ENCODE data around the gene GPR107. TPM values are rescaled to one million over a fixed set of nuclear protein-coding genes. Genes with fewer than 3 reads are reported as not detected.

The GPR107 gene
- total and polyA plus RNA-seq, 2 experiments from 2014 or later = 6.2 to 30.7 TPM

- Histone ChIP-seq H3K4me1 (ENCODE audit: insufficient read depth) (no peaks in the 10 kb centered on the region), H3K27me3 (ENCODE audit: insufficient read depth) (no peaks in the 10 kb centered on the region), H3K27ac (ENCODE audit: low read depth) (no peak overlapping the region), H4K20me1 (replicated peaks; ENCODE audit: insufficient read depth) (no peaks in the 10 kb centered on the region; the same call in 1 of the 2 replicates), H3K4me2 (no peak overlapping the region), H3K9me2 (ENCODE audit: insufficient read depth) (no peaks in the 10 kb centered on the region), H2AFZ (no peak overlapping the region), H3F3A (replicated peaks; ENCODE audit: low read depth) (peaks cover 12% of the 10 kb centered on the region; the same call in 1 of the 2 replicates), H3K4me3 (no peak overlapping the region), H3K36me3 (ENCODE audit: insufficient read depth) (peaks cover 7% of the 10 kb centered on the region; the same call in 1 of the 2 replicates), H3K79me2 (replicated peaks; ENCODE audit: insufficient read depth) (no peaks in the 10 kb centered on the region)
- Mint-ChIP-seq H3K36me3 (ENCODE audit: low read depth) (peaks cover 21% of the 10 kb centered on the region), H3K9me3 (no peaks in the 10 kb centered on the region), H3K4me3 (no peak overlapping the region), H3K27ac (no peak overlapping the region), H3K4me1 (peaks cover 5% of the 10 kb centered on the region; the same call in 2 of the 3 replicates), H3K27me3 (ENCODE audit: insufficient read depth, low read depth, poor library complexity) (no peaks in the 10 kb centered on the region)
- no peak for TF ChIP-seq EZH2phosphoT487 (IDR thresholded peaks at IDR 0.05; ENCODE audit: unreplicated experiment)
- no peak for TF ChIP-seq EZH2 (IDR thresholded peaks at IDR 0.05; ENCODE audit: low read depth, unreplicated experiment)
- no peak for TF ChIP-seq ETS1 (IDR thresholded peaks at IDR 0.05)
- DNase-seq (ENCODE audit: low spot score) = no peak
- ATAC-seq = no peak; the same call in 2 of the 3 replicates
These were observed 53.1 kb downstream of the GPR107 start for GRCh38 chr9:130106860-130107233.

GRCh38 chr9:130107234-130107861 lies 53.6 kb downstream of the GPR107 start:
- DNase-seq (ENCODE audit: low spot score) (peak; percentile 93), ATAC-seq (peak; percentile 91)
- H3K4me2 ChIP-seq = no peak overlapping the region
- no peak overlapping the region for H3K27ac ChIP-seq (ENCODE audit: low read depth)
- no peak overlapping the region for H3K4me3 ChIP-seq
- no peaks in the 10 kb centered on the region for H3K4me1 ChIP-seq (ENCODE audit: insufficient read depth)
- Mint-ChIP-seq H3K36me3 (ENCODE audit: low read depth) (peaks cover 19% of the 10 kb centered on the region), H3K4me1 (peaks cover 5% of the 10 kb centered on the region; the same call in 2 of the 3 replicates), H3K27me3 (ENCODE audit: insufficient read depth, low read depth, poor library complexity) (no peaks in the 10 kb centered on the region), H3K9me3 (no peaks in the 10 kb centered on the region), H3K4me3 (no peak overlapping the region), H3K27ac (no peak overlapping the region)
- H2AFZ ChIP-seq = no peak overlapping the region
- no peaks in the 10 kb centered on the region for H3K9me2 ChIP-seq (ENCODE audit: insufficient read depth)
- no peaks in the 10 kb centered on the region for H3K27me3 ChIP-seq (ENCODE audit: insufficient read depth)
- peaks cover 12% of the 10 kb centered on the region; the same call in 1 of the 2 replicates for H3F3A ChIP-seq (replicated peaks; ENCODE audit: low read depth)
- H4K20me1 ChIP-seq (replicated peaks; ENCODE audit: insufficient read depth) = no peaks in the 10 kb centered on the region; the same call in 1 of the 2 replicates
- H3K36me3 ChIP-seq (ENCODE audit: insufficient read depth) = peaks cover 5% of the 10 kb centered on the region; the same call in 1 of the 2 replicates
- TF ChIP-seq ZNF114 (CRISPR knock-in tag; IDR thresholded peaks at IDR 0.05) = no peak
- peak; percentile 87 to 88 for TF ChIP-seq CTCF (conservative IDR thresholded peaks at IDR 0.05; ENCODE audit: low read depth in 2 of 2)
- no peaks in the 10 kb centered on the region for H3K79me2 ChIP-seq (replicated peaks; ENCODE audit: insufficient read depth)

- no peak overlapping the region for H3K4me3 Mint-ChIP-seq
- H3K9me2 ChIP-seq (ENCODE audit: insufficient read depth) = no peaks in the 10 kb centered on the region
- H3F3A ChIP-seq (replicated peaks; ENCODE audit: low read depth) = peaks cover 12% of the 10 kb centered on the region; the same call in 1 of the 2 replicates
- no peak overlapping the region for H3K27ac Mint-ChIP-seq
- H3K79me2 ChIP-seq (replicated peaks; ENCODE audit: insufficient read depth) = no peaks in the 10 kb centered on the region
- H3K36me3 ChIP-seq (ENCODE audit: insufficient read depth) = peaks cover 4% of the 10 kb centered on the region; the same call in 1 of the 2 replicates
- H2AFZ ChIP-seq = no peak overlapping the region
- no peak overlapping the region for H3K4me3 ChIP-seq
- H3K9me3 Mint-ChIP-seq = no peaks in the 10 kb centered on the region
- H3K36me3 Mint-ChIP-seq (ENCODE audit: low read depth) = peaks cover 16% of the 10 kb centered on the region
- H3K27me3 ChIP-seq (ENCODE audit: insufficient read depth) = no peaks in the 10 kb centered on the region
- DNase-seq (ENCODE audit: low spot score) (no peak), ATAC-seq (no peak)
- H3K4me1 ChIP-seq (ENCODE audit: insufficient read depth) = no peaks in the 10 kb centered on the region
- peaks cover 5% of the 10 kb centered on the region; the same call in 2 of the 3 replicates for H3K4me1 Mint-ChIP-seq
- H3K4me2 ChIP-seq = no peak overlapping the region
- no peaks in the 10 kb centered on the region for H3K27me3 Mint-ChIP-seq (ENCODE audit: insufficient read depth, low read depth, poor library complexity)
- no peak overlapping the region for H3K27ac ChIP-seq (ENCODE audit: low read depth)
- no peaks in the 10 kb centered on the region; the same call in 1 of the 2 replicates for H4K20me1 ChIP-seq (replicated peaks; ENCODE audit: insufficient read depth)
- no peak for TF ChIP-seq REST (IDR thresholded peaks at IDR 0.05; ENCODE audit: unreplicated experiment)
- no peak for TF ChIP-seq ETS1 (IDR thresholded peaks at IDR 0.05)
These were observed 54.2 kb downstream of the GPR107 start for GRCh38 chr9:130107955-130108354.

All from GM23338 (cell line).